Measurements from ENCODE around the gene CLDN5. TPM values are rescaled to one million over a fixed set of nuclear protein-coding genes. Genes with fewer than 3 reads are reported as not detected.
"Not testable (repeated sequence)": the region's sequence is repeated elsewhere in the genome, so short reads cannot be mapped to it uniquely, and the experiment has no call there.

Gene CLDN5
- total RNA-seq, 1 donor from 2014 or later = 228 TPM

DNA sequence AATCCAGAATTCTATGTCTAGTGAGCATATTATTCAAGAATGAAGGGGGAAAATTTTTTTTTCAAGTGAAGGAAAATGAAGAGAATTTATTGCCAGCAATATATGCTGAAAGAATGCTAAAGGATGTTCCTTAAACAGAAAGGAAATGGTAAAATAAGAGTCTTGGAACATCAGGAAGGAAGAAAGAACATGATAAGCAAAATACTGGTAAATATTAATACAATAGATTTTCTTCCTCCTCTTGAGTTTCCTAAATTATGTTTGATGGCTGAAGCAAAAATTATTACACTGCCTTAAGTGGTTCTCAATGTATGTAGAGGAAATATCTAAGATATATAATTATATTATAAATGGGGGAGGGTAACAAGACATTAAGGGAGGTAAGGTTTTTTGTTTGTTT is 9.6 kb upstream of the CLDN5 start:
- intact Hi-C loops (cut with DNase I) = no loop called here
- no peak overlapping the region for H3K27ac ChIP-seq
- no peak for DNase-seq (ENCODE audit: extremely low spot score in 2 of 2)
- no peaks in the 10 kb centered on the region for H3K9me3 ChIP-seq
- no peaks in the 10 kb centered on the region for H3K27me3 ChIP-seq
- TF ChIP-seq, protein P1, sequence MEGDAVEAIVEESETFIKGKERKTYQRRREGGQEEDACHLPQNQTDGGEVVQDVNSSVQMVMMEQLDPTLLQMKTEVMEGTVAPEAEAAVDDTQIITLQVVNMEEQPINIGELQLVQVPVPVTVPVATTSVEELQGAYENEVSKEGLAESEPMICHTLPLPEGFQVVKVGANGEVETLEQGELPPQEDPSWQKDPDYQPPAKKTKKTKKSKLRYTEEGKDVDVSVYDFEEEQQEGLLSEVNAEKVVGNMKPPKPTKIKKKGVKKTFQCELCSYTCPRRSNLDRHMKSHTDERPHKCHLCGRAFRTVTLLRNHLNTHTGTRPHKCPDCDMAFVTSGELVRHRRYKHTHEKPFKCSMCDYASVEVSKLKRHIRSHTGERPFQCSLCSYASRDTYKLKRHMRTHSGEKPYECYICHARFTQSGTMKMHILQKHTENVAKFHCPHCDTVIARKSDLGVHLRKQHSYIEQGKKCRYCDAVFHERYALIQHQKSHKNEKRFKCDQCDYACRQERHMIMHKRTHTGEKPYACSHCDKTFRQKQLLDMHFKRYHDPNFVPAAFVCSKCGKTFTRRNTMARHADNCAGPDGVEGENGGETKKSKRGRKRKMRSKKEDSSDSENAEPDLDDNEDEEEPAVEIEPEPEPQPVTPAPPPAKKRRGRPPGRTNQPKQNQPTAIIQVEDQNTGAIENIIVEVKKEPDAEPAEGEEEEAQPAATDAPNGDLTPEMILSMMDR (IDR thresholded peaks at IDR 0.05) = no peak
- TF ChIP-seq POLR2AphosphoS5 (IDR thresholded peaks at IDR 0.05; ENCODE audit: insufficient read depth in 1 of 2, low read depth in 1 of 2) (no peak), POLR2A (IDR thresholded peaks at IDR 0.05) (no peak)
- no peaks in the 10 kb centered on the region for H3K36me3 ChIP-seq
- no peak overlapping the region for H3K4me3 ChIP-seq
- no peaks in the 10 kb centered on the region for H3K4me1 ChIP-seq

DNA sequence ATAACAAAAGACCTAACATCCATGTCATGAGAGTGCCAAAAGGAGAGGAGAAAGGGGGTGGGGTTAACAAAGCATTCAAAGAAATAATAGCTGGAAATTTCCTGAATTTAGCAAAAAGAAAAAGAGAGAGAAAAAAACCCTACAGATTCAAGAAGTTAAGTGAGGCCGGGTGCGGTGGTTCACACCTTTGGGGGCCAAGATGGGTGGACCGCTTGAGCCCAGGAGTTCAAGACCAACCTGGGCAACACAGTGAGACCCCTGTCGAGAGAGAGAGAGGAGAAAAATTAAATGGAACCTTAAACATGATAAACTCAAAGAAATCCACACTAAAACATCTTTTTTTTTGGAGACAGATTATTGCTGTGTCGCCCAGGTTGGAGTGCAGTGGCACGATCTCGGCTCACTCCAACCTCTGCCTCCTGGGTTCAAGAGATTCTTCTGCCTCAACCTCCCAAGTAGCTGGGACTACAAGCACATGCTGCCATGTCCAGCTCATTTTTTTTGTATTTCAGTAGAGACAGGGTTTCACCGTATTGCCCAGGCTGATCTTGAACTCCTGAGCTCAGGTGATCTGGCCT is 8.9 kb upstream of the CLDN5 start:
- H3K4me3 ChIP-seq = no peak overlapping the region
- H3K27me3 ChIP-seq = no peaks in the 10 kb centered on the region
- H3K4me1 ChIP-seq = no peaks in the 10 kb centered on the region
- no peak overlapping the region for H3K27ac ChIP-seq
- intact Hi-C loops (cut with DNase I) = no loop called here
- no peaks in the 10 kb centered on the region for H3K9me3 ChIP-seq
- no peak for DNase-seq (ENCODE audit: extremely low spot score in 2 of 2)
- TF ChIP-seq, protein P1 (IDR thresholded peaks at IDR 0.05) = no peak
- TF ChIP-seq POLR2AphosphoS5 (IDR thresholded peaks at IDR 0.05; ENCODE audit: insufficient read depth in 1 of 2, low read depth in 1 of 2) (no peak), POLR2A (IDR thresholded peaks at IDR 0.05) (no peak)
- H3K36me3 ChIP-seq = no peaks in the 10 kb centered on the region

DNA sequence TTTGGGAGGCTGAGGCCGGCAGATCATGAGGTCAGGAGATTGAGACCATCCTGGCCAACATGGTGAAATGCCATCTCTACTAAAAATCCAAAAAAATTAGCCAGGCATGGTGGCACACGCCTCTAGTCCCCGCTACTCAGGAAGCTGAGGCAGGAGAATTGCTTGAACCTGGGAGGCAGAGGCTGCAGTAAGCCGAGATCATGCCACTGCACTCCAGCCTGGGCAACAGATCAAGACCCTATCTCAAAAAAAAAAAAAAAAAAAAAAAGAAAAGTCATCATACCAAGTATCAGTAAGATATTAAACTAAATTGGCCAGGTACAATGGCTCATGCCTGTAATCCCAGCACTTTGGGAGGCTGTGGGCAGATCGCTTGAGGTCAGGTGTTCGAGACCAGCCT is 7.1 kb upstream of the CLDN5 start:
- H3K27ac ChIP-seq; H3K9me3 ChIP-seq; H3K36me3 ChIP-seq; intact Hi-C loops (cut with DNase I); DNase-seq (ENCODE audit: extremely low spot score in 2 of 2); H3K4me1 ChIP-seq; H3K27me3 ChIP-seq; H3K4me3 ChIP-seq: not testable (repeated sequence)

DNA sequence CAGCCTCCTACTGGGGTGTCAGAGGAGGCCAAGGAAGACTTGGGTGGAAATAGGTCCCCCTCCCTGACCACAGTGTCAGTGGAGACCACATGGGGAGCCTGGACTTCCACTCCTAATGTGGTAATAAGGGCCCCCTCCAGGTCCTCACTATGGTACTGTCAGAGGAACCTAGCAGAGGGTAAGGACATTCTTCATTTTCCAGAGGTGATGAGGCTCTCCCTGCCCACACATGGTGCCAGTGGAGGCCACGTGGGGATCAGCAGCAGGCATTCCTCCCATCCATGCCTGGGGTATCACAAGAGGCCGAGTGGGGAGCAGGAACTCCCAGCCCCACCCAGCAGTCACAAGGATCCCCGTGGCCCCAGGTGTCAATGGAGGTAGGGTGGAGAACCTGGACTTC is 6.5 kb upstream of the CLDN5 start:
- DNase-seq (ENCODE audit: extremely low spot score in 2 of 2) = no peak
- H3K36me3 ChIP-seq = no peaks in the 10 kb centered on the region
- H3K27ac ChIP-seq = no peak overlapping the region
- H3K27me3 ChIP-seq = no peaks in the 10 kb centered on the region
- H3K4me3 ChIP-seq = no peak overlapping the region
- no peak for TF ChIP-seq POLR2A (IDR thresholded peaks at IDR 0.05)
- TF ChIP-seq, protein P1 (IDR thresholded peaks at IDR 0.05) = no peak
- no peak for TF ChIP-seq POLR2AphosphoS5 (IDR thresholded peaks at IDR 0.05; ENCODE audit: insufficient read depth in 1 of 2, low read depth in 1 of 2)
- no peaks in the 10 kb centered on the region for H3K4me1 ChIP-seq
- H3K9me3 ChIP-seq = no peaks in the 10 kb centered on the region
- intact Hi-C loops (cut with DNase I) = no loop called here

DNA sequence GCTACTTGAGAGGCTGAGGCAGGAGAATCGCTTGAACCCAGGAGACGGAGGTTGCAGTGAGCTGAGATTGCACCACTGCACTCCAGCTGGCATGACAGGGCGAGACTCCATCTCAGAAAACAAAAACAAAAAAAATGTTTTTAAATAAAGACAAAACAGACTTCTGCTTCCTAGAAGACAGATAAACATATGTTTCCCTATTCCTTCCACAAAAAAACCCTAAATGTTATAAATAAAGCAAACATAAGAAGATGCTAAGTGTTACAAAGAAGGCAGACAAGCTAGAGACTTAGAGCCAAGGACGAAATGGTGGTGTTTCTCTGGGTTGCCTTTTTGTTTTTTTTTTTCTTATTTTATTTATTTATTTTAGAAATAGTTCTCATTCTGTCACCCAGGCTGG is 5.6 kb upstream of the CLDN5 start:
- TF ChIP-seq POLR2AphosphoS5 (IDR thresholded peaks at IDR 0.05; ENCODE audit: insufficient read depth in 1 of 2, low read depth in 1 of 2) (no peak), POLR2A (IDR thresholded peaks at IDR 0.05) (no peak)
- TF ChIP-seq, protein P1 (IDR thresholded peaks at IDR 0.05) = no peak
- H3K4me3 ChIP-seq = no peak overlapping the region
- no peak for DNase-seq (ENCODE audit: extremely low spot score in 2 of 2)
- no peaks in the 10 kb centered on the region for H3K36me3 ChIP-seq
- no peaks in the 10 kb centered on the region for H3K27me3 ChIP-seq
- intact Hi-C loops (cut with DNase I) = no loop called here
- peaks cover 2% of the 10 kb centered on the region for H3K4me1 ChIP-seq
- no peaks in the 10 kb centered on the region for H3K9me3 ChIP-seq
- no peak overlapping the region for H3K27ac ChIP-seq
